ENCODE results near the gene LUC7L3. TPM values are rescaled to one million over a fixed set of nuclear protein-coding genes. Genes with fewer than 3 reads are reported as not detected.

Gene LUC7L3
- total RNA-seq, 1 experiment from 2014 or later, result 154 TPM

DNA sequence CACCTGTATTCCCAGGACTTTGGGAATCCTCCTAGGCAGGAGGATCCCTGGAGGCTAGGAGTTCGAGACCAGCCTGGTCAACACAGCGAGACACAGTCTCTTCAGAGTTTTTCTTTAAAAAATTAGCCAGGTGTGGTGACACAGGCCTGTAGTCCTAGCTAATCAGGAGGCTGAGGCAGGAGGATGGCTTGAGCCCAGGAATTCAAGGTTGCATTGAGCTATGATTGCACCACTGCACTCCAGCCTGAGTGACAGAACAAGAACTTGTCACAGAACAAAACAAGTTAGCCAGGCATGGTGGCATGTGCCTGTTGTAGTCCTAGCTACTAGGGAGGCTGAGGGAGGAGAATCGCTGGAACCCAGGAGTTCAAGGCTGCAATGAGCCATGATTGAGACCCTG lies 36.5 kb upstream of the LUC7L3 start:
- H3K4me1 Mint-ChIP-seq, result peaks cover 26 to 37% of the 10 kb centered on the region in 2 experiments
- no peak overlapping the region for H4K5ac ChIP-seq (ENCODE audit: insufficient read length, low read depth, low read length)
- H3K27me3 Mint-ChIP-seq (ENCODE audit: low read depth), result peaks cover 3% of the 10 kb centered on the region
- H4K20me1 ChIP-seq (ENCODE audit: control insufficient read depth, insufficient read depth, insufficient read length), result no peaks in the 10 kb centered on the region
- H3K9me3 Mint-ChIP-seq, result no peaks in the 10 kb centered on the region; a peak in 1 of 5 replicates
- no peaks in the 10 kb centered on the region for H3K79me1 ChIP-seq (ENCODE audit: insufficient read depth, low read depth, low read length, poor library complexity, severe bottlenecking)
- H3T11ph ChIP-seq (ENCODE audit: low read length), result no peak overlapping the region
- H3K27ac Mint-ChIP-seq, result no peak overlapping the region
- H4K91ac ChIP-seq (ENCODE audit: insufficient read length, low read depth, low read length), result no peak overlapping the region
- no peaks in the 10 kb centered on the region for H3K36me3 Mint-ChIP-seq (ENCODE audit: insufficient read depth in 1 of 3, low read depth in 3 of 3)
- no peak overlapping the region for H4K8ac ChIP-seq (replicated peaks; ENCODE audit: insufficient read length, low read depth, low read length)
- H2BK15ac ChIP-seq (ENCODE audit: low read depth, low read length), result no peak overlapping the region
- no peak overlapping the region for H3K23ac ChIP-seq (ENCODE audit: insufficient read length, low read depth, low read length)
- no peak overlapping the region for H3K14ac ChIP-seq (ENCODE audit: insufficient read depth, low read length)
- no peaks in the 10 kb centered on the region for H3K23me2 ChIP-seq (ENCODE audit: insufficient read length, low read depth, low read length, poor library complexity, severe bottlenecking)
- no peak overlapping the region for H3K27ac ChIP-seq (ENCODE audit: insufficient read length, low read depth, low read length)
- H2BK20ac ChIP-seq (ENCODE audit: low read depth, low read length, poor library complexity, severe bottlenecking), result no peak overlapping the region
- H3K4me2 ChIP-seq (ENCODE audit: insufficient read depth, insufficient read length, low read length), result no peak overlapping the region
- H2AFZ ChIP-seq (ENCODE audit: low read length), result no peak overlapping the region
- H2BK120ac ChIP-seq (ENCODE audit: low read depth, low read length, poor library complexity, severe bottlenecking), result no peak overlapping the region
- no CpG with 5 or more reads among the region's 3 CpGs for WGBS (ENCODE audit: extremely low coverage, insufficient read length, low lambda C conversion rate)
- H3K4me1 ChIP-seq (ENCODE audit: insufficient read depth, low read length), result no peaks in the 10 kb centered on the region
- no peaks in the 10 kb centered on the region for H3K9me3 ChIP-seq (ENCODE audit: control insufficient read depth, low read depth, low read length)
- no peak overlapping the region for H2BK12ac ChIP-seq (ENCODE audit: insufficient read length, low read depth, low read length)
- no peak overlapping the region for H2AK5ac ChIP-seq (ENCODE audit: insufficient read length, low read length)
- no peak for TF ChIP-seq CTCF (conservative IDR thresholded peaks at IDR 0.05)
- no peaks in the 10 kb centered on the region for H3K79me2 ChIP-seq (ENCODE audit: insufficient read depth, low read length)
- H3K9ac ChIP-seq (ENCODE audit: extremely low read depth, insufficient read length, low read length), result no peak overlapping the region
- no peak overlapping the region for H3K56ac ChIP-seq (ENCODE audit: insufficient read length, low read depth, low read length)
- H2BK5ac ChIP-seq (ENCODE audit: insufficient read length, low read length), result no peak overlapping the region
- H3K18ac ChIP-seq (ENCODE audit: insufficient read length, low read depth, low read length), result no peak overlapping the region
- no peak overlapping the region for H3K4me3 Mint-ChIP-seq
- no peaks in the 10 kb centered on the region for H3K27me3 ChIP-seq (ENCODE audit: insufficient read depth, low read length)
- DNase-seq, result no peak
- no peak overlapping the region for H3K4ac ChIP-seq (ENCODE audit: low read depth, low read length)
